ENCODE results near the gene GADD45B.

DNA sequence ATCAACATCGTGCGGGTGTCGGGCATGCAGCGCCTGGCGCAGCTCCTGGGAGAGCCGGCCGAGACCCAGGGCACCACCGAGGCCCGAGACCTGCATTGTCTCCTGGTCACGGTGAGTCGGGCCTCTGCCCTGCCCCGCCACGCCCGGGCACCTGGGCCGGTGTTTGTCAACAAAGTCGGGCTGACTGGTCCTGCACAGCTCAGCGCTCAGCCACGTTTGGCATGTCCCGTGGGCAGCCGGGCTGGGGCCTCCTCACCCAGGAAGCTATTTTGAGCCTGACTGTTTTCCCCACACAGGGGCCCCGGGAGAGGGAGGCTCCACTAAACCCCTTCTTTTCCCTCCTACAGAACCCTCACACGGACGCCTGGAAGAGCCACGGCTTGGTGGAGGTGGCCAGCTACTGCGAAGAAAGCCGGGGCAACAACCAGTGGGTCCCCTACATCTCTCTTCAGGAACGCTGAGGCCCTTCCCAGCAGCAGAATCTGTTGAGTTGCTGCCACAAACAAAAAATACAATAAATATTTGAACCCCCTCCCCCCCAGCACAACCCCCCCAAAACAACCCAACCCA lies 1.3 kb downstream of the GADD45B start:
- no peak for TF ChIP-seq CTCF (IDR thresholded peaks at IDR 0.05; ENCODE audit: low read depth, low read length)
- TF ChIP-seq MAX (IDR thresholded peaks at IDR 0.05; ENCODE audit: low read depth, low read length): no peak
- TF ChIP-seq MYC (IDR thresholded peaks at IDR 0.05; ENCODE audit: low read depth, low read length): no peak
